NCI-H1417 treated with DMSO at 0.1 percent for 48 hours (cell line): ENCODE data around the gene KRT79.
"Not testable (repeated sequence)": the region's sequence is repeated elsewhere in the genome, so short reads cannot be mapped to it uniquely, and the experiment has no call there.

Experiments
- DNase-seq: peaks from one replicate; lab custom pipeline; 2025; lab: John Stamatoyannopoulos, UW

Gene KRT79

GRCh38 chr12:52860102-52860823 lies 26.2 kb upstream of the KRT79 start:
- no peak for DNase-seq

DNA sequence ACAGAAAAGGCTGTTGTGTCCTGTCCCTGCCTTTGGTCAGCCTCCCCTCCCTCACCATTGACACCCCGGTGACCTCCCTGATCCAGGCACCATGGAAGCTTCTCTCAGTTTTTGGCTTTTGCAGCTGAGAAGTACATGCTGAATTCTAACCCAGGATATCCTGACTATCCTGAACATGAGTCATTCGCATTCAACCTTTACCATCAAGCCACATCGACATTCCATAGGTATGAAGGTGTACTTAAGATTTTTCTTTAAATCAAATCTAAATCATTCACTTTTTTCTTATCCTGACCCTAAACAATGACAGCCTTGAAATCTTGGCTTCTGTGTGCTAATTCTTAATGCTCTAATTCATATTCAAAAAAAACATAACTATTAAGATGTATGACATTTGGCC lies 23.4 kb upstream of the KRT79 start:
- DNase-seq: no peak

DNA sequence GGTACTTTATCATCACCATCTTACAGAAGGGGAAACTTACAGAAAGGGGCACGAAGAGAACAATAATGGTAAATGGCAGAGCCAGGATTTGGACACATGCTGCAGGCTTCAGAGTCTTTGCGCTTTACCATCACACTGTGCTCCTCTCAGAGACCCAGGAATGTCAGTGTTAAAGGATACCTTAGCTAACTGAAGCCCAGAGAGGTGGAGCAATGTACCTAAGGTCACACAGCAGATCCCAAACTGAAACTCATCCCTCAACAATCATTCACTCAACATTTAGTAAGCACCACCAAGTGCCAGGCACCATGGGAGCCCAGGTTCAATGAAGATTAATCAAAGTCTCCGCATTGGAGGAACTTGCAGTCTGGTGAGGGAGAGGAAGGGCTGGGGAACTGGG lies 22.7 kb upstream of the KRT79 start:
- DNase-seq: no peak

- not testable (repeated sequence) for DNase-seq
Measured at GRCh38 chr12:52856077-52856476, 22.0 kb upstream of the KRT79 start.

DNA sequence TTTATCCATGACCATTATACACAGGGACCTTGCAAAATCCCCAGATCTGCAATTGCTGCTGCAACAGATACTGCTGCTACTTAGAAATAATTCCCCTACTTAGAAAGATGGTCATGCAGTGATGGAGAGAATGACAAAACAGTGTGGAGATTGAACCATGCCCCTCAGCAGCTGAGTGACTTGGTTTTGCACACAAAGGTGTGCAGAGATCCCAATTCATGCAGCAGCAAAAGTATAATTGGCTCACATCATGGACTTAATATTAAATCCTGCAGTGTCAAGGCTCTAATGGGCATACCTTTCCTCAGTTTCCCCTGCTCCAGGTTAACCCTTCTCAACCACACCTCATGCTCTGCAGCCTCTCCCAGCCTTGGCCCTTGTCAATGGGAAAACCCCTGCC lies 17.7 kb upstream of the KRT79 start:
- DNase-seq: no peak

- no peak for DNase-seq
Measured at GRCh38 chr12:52850681-52851080, 16.6 kb upstream of the KRT79 start.

GRCh38 chr12:52849511-52849910 lies 15.4 kb upstream of the KRT79 start:
- DNase-seq: no peak

DNA sequence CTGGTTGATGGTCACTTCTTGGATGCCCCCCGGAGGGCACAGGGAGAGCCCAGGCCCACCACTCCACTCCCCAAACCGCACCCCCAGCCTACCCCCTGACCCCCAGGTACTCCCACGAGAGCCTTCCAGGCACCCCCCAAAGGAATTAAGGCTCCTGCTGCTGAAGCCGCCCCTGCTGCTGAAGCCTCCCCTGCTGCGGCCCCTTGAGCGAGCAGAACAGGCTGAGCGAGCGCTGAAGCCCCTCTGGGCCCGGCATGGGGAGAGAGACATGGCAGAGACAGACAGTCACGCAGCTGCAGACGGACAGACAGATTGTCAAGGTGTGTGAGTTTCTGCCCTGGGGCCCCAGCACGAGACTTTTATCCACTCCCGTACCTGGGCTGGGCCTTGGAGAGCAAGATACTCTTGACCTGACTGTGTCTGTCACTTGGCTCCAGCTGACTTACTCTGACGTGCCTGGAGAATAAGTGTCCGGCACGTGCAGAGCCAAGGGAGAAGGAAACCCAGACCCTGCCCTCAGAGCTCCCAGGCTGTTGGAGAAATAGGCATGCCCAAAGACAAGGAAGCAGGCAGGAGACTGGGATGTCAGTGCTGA lies 14.6 kb upstream of the KRT79 start, which contains the start of gene KRT78:
Gene KRT78, minus strand, starts transcription at position 334 of the 595 bp plus-strand sequence. Its CDS starts 64 bp downstream, at position 270.
- no peak for DNase-seq

DNA sequence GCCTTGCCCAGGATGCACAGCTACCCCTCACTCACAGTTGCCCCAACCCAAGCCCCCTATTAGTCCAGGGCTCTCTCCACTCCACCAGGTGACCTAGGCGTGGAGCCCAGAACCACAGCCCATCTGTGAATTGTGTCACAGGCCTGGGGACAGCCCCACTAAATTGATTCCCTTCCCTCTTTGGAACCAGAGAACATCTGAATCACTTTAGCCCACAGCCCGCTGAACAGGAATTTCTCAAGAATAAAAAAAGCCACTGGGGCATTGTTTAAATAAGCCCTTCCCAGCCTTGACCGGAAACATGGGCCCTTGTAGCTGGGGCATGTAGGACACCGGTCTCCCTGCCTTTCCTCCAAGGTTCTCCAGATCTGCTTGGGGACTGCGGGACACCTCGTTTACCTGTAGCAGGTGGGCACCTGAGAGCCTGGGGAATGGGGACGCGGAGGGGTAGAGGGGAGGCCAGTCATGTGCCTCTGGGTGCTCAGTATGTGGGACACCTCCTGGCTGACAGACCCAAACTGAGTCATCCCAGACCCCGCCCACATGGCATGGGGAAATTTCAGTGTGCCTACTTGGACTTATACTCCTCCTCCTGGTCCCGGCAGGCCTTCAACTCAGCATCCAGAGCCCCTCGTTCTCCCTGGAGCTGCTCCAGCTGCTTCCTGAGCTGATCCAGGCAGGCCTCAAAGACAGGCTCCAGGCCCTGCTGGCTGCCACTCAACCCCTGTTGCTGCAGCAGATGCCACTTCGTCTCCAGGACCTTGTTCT lies 13.4 kb upstream of the KRT79 start:
- no peak for DNase-seq

DNA sequence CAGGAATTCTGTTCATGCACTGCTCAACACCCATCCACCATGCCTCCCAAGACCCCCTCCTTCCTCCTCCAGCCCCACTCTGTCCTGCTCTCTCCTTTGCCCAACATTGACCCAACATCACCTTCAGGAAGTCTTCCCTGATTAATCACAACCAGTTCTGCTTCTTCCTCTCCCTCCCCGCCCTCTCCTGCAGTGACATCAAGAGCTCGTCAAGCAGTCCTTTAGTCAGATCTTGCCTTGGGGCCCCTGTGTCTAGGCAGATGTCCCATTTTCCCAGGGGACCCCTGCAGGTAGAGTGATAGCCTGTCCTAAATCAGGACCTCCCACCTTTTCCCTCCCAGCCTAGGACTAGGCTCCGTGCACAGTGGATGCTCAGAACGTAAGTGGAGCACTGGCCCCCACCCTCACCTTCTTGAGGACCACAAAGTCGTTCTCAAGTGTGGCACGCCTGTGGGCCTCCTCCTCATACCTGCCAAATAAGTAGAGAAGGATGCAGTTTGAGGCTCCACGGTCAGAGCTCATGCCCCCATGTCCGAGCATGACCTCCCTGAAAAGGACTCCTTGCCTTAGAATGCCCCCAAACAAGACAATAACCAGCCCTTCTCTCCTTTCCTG lies 12.4 kb upstream of the KRT79 start:
- no peak for DNase-seq

DNA sequence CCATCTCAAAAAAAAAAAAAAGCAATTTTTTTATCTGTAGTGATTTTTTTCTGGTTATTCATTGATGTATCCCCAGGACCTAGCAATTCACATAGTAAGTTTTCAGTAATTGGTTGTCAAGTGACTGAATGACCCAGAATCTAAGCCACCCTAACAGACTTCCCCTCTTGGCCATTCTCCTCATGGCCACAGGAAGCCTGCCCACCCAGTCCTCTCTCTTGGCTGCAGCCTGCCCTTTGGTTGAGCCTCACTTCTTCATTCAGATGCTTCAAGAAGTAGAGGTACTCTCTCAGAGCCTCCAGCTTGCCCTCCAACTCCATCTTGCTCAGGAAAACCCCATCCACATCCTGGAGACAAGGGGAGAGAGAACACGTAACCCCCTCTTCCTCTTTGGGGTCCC lies 11.8 kb upstream of the KRT79 start:
- no peak for DNase-seq

DNA sequence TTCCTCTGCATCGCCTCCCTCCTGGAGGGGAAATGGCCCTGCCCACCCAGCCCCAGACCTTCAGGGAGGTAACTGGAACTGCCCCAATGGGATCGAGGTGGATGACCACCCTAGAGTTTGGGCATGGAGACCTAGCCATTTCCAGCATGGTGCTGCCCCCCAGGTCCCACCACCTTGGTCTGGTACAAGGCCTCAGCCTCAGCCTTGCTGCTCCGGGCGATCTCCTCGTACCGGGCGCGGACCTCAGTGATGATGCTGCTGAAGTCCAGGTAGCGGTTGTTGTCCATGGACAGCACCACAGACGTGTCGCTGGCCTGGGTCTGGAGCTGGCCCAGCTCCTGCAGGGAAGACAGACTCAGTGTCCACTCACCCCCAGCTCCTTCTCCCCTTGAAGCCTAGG lies 10.3 kb upstream of the KRT79 start:
- no peak for DNase-seq

- DNase-seq: no peak
Measured at GRCh38 chr12:52839436-52840105, 5.5 kb upstream of the KRT79 start.

DNA sequence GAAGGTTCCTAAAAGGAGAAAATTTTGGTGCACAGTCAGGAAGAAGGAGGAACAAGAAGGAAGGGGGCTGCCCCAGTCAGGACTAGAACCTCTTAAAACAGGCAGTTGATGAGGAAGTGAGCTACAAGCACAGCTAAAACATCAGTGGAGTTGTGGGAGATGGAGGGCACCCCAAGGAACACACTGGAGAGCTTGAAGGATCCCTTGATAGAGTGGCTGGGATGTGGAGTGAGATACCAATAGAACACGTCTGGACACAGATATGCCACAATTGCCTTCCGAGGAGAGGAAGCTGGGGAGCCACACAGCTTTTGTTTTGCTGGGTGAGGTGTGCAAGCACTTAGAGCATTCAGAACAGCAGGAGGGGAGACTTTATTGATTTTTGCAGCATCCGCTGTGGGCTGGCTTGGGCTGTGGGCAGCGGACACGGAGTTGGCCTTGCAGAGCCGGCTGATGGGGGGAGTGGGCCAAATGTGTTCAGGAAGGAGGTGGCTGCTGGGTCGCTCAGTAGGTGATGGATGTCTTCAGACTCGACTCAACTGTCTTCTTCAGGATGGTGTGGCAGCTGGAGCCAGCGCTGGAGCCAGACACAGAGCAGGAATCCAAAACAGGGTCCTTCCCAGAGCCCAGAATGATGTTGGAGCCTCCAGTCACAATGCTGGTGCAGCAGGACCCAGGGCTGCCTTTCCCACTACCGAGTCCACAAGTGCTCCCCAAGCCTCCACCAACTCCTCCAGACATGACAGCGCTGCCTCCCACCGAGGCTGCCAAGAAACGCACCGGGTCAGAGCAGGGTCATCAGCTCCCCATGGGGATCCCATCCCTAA lies 4.7 kb upstream of the KRT79 start:
- DNase-seq: no peak

GRCh38 chr12:52837781-52838608 lies 3.9 kb upstream of the KRT79 start:
- no peak for DNase-seq

- DNase-seq: no peak
Measured at GRCh38 chr12:52837413-52837741, 3.3 kb upstream of the KRT79 start.

- no peak for DNase-seq
Measured at GRCh38 chr12:52836491-52837412, 2.6 kb upstream of the KRT79 start.

DNA sequence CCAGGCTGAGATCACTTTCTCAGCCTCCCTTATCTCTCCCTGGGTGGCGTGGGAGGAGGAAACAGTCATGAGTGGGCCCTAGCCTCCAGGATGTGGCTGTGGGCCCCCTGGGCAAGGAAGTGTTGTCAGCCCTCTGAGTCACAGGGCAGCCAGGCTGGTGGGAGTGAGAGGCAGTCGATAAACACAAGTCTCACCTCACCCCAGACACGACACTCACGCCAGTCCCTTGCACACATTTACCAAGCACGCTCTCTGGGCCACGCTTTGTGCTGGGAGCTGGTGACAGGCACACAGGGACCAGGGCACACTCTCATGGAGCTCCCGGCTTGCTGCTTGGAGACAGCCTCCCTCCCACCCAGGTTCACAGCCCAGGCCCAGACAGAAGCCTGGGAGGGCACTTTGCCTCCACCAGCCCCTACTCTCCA lies 1.9 kb upstream of the KRT79 start:
- no peak for DNase-seq
